Measurements from ENCODE around the gene MED12.

MED12 gene

GRCh38 chrX:71118032-71118984, at the start of gene MED12:
Gene MED12 (plus strand): TSS chrX:71118596. CDS start chrX:71118755, 159 bp downstream.
- peak; percentile 80 for DNase-seq (ENCODE audit: low spot score)

- DNase-seq (ENCODE audit: low spot score) = no peak
Observed at GRCh38 chrX:71070531-71070930, 47.9 kb upstream of the MED12 start.

- no peak for DNase-seq (ENCODE audit: low spot score)
Observed at GRCh38 chrX:71081330-71082123, 36.9 kb upstream of the MED12 start.

- DNase-seq (ENCODE audit: low spot score) = no peak
Observed at GRCh38 chrX:71082124-71082647, 36.2 kb upstream of the MED12 start.

GRCh38 chrX:71082822-71083221, 35.6 kb upstream of the MED12 start:
- DNase-seq (ENCODE audit: low spot score) = no peak

- DNase-seq (ENCODE audit: low spot score) = no peak
Observed at GRCh38 chrX:71085900-71086299, 32.5 kb upstream of the MED12 start.

- no peak for DNase-seq (ENCODE audit: low spot score)
Observed at GRCh38 chrX:71091263-71091662, 27.1 kb upstream of the MED12 start.

- no peak for DNase-seq (ENCODE audit: low spot score)
Observed at GRCh38 chrX:71095033-71095432, 23.4 kb upstream of the MED12 start.

- DNase-seq (ENCODE audit: low spot score) = peak; percentile 89
Observed at GRCh38 chrX:71095555-71095980, 22.8 kb upstream of the MED12 start, which contains the start of gene FOXO4. Gene FOXO4 (plus strand): TSS chrX:71095851. CDS start chrX:71096529, 678 bp downstream.

GRCh38 chrX:71095981-71096759, 22.2 kb upstream of the MED12 start:
- DNase-seq (ENCODE audit: low spot score) = no peak

- no peak for DNase-seq (ENCODE audit: low spot score)
Observed at GRCh38 chrX:71096760-71097032, 21.7 kb upstream of the MED12 start.

- DNase-seq (ENCODE audit: low spot score) = peak; percentile 67
Observed at GRCh38 chrX:71098302-71098701, 20.1 kb upstream of the MED12 start.

GRCh38 chrX:71098951-71099506, 19.4 kb upstream of the MED12 start:
- DNase-seq (ENCODE audit: low spot score) = no peak

GRCh38 chrX:71099736-71100135, 18.7 kb upstream of the MED12 start:
- no peak for DNase-seq (ENCODE audit: low spot score)

GRCh38 chrX:71100581-71101505, 17.6 kb upstream of the MED12 start:
- no peak for DNase-seq (ENCODE audit: low spot score)

GRCh38 chrX:71102292-71102691, 16.1 kb upstream of the MED12 start:
- DNase-seq (ENCODE audit: low spot score) = no peak

GRCh38 chrX:71103110-71103983, 15.0 kb upstream of the MED12 start:
- DNase-seq (ENCODE audit: low spot score) = no peak

GRCh38 chrX:71105628-71106027, 12.8 kb upstream of the MED12 start:
- DNase-seq (ENCODE audit: low spot score) = no peak

- no peak for DNase-seq (ENCODE audit: low spot score)
Observed at GRCh38 chrX:71106427-71106826, 12.0 kb upstream of the MED12 start, which contains the start of gene CXorf65. Gene CXorf65 (minus strand): TSS chrX:71106740. CDS start chrX:71106556, 184 bp downstream.
